Panc1 (cell line): ENCODE data around the gene VPS13A.

ENCODE experiments used
- CTCF ChIP-seq: fragments of 450-650 bp; IDR thresholded peaks from 2 replicates; pipeline ENCODE4 v1.5.1; 2017; ENCODE audit warnings: mild to moderate bottlenecking
- POLR2AphosphoS5 ChIP-seq: IDR thresholded peaks from 2 replicates; pipeline ENCODE4 v1.6.1; 2012; ENCODE audit warnings: mild to moderate bottlenecking, low read depth, low read length, moderate library complexity
- REST ChIP-seq, 2 experiments: IDR thresholded peaks; 2 replicates each; pipeline ENCODE4 v1.6.1; 2011 to 2012; ENCODE audit warnings: low read depth in 2 of 2, control low read depth in 1 of 2, low read length in 1 of 2, mild to moderate bottlenecking in 1 of 2, moderate library complexity in 1 of 2; ENCODE audit not compliant: insufficient read depth in 1 of 2
- SIN3A ChIP-seq: IDR thresholded peaks from 2 replicates; pipeline ENCODE4 v1.6.1; 2012; ENCODE audit warnings: low read depth, mild to moderate bottlenecking, low read length, moderate library complexity, borderline replicate concordance; ENCODE audit not compliant: insufficient read depth
- TCF7L2 ChIP-seq: IDR thresholded peaks from 2 replicates; pipeline ENCODE4 v1.6.1; 2011; ENCODE audit warnings: mild to moderate bottlenecking, low read depth, low read length, inconsistent platforms

- no peak for TF ChIP-seq CTCF
- TF ChIP-seq POLR2AphosphoS5: no peak
- TF ChIP-seq SIN3A: no peak
- no peak for TF ChIP-seq TCF7L2
- TF ChIP-seq REST (IDR thresholded peaks at IDR 0.05; ENCODE audit: insufficient read depth in 1 of 2, low read depth in 2 of 2, low read length in 1 of 2): no peak
Observed at GRCh38 chr9:77454663-77455062, 277.3 kb downstream of the VPS13A start.
